HepG2 (cell line): ENCODE measurements around the gene RASAL3. TPM values are rescaled to one million over a fixed set of nuclear protein-coding genes. Genes with fewer than 3 reads are reported as not detected.

Source experiments
- ATAC-seq: fragments of 200-7000 bp; cut with Tn5 transposase; 3 replicates; pipeline ENCODE4 v1.9.1; 2020; ENCODE audit warnings: mild to moderate bottlenecking, moderate library complexity
- BruUV-seq: library from RNA; stranded (reverse); fragments of 400-500 nt; replicated peaks from 2 replicates; lab custom pipeline; 2021; lab: Mats Ljungman, UMichigan
- CTCF ChIA-PET: fragments of 300-600 bp; formaldehyde crosslinking; extraction: SDS; loops from one replicate; lab custom pipeline; 2021; ENCODE audit warnings: low total read pairs, inconsistent platforms, low intra/inter-chr PET ratio; lab: Yijun Ruan, JAX
- POLR2A ChIA-PET: fragments of 350-600 bp; sonication (Branson Sonifier 250); formaldehyde crosslinking; loops from one replicate; lab custom pipeline; 2020; ENCODE audit warnings: antibody characterized with exemption, inconsistent platforms; lab: Yijun Ruan, JAX
- DNase-seq: peaks from one replicate; pipeline ENCODE4 v3.0.0-alpha.2; 2015; ENCODE audit warnings: low spot score
- FAIRE-seq: peaks from 3 replicates; lab custom pipeline; 2011; peaks lifted over from hg19 to GRCh38; lab: Jason Lieb, UNC
- H2AFZ ChIP-seq: one replicate; pipeline ENCODE4 v1.6.1; 2011; ENCODE audit warnings: low read length, inconsistent platforms
- H3K27ac ChIP-seq: fragments of 300-600 bp; 3 replicates; pipeline ENCODE4 v1.8.0; 2011; ENCODE audit warnings: mixed run types, mild to moderate bottlenecking, mixed read lengths, low read length, inconsistent platforms; ENCODE audit not compliant: insufficient read depth; ENCODE audit errors: extremely low read length
- H3K27me3 ChIP-seq, 2 experiments: fragments of 200-600 bp in 1 of 2; 2 replicates in 1 of 2; 3 replicates in 1 of 2; pipeline versions ENCODE4 v1.6.0 to v1.8.0; 2011; ENCODE audit warnings: low read length in 2 of 2, mild to moderate bottlenecking in 2 of 2, moderate library complexity in 2 of 2, inconsistent platforms in 1 of 2; ENCODE audit not compliant: insufficient read depth in 2 of 2, control insufficient read depth in 1 of 2
- H3K36me3 ChIP-seq, 2 experiments: fragments of 200-600 bp in 1 of 2; replicated peaks in 1 of 2; 2 replicates in 1 of 2; 3 replicates in 1 of 2; pipeline versions ENCODE4 v1.5.1 to v1.8.0; 2011; ENCODE audit warnings: low read length in 2 of 2, inconsistent platforms in 1 of 2; ENCODE audit not compliant: insufficient read depth in 2 of 2, control insufficient read depth in 1 of 2
- H3K4me1 ChIP-seq: 2 replicates; pipeline ENCODE4 v1.5.1; 2012; ENCODE audit warnings: low read length, inconsistent platforms; ENCODE audit not compliant: insufficient read depth
- H3K4me2 ChIP-seq: 2 replicates; pipeline ENCODE4 v1.6.0; 2011; ENCODE audit warnings: low read depth, low read length, inconsistent platforms
- H3K4me3 ChIP-seq, 3 experiments: fragments of 200-600 bp in 1 of 3; sonication (generic), shearing (Covaris generic) in 1 of 3; replicated peaks in 1 of 3; 2 replicates each; pipeline ENCODE4 v1.5.1; 2011 to 2016; ENCODE audit warnings: low read length in 3 of 3, inconsistent platforms in 2 of 3, low read depth in 2 of 3, mild to moderate bottlenecking in 2 of 3, control low read depth in 1 of 3, mixed read lengths in 1 of 3; ENCODE audit not compliant: insufficient read depth in 1 of 3
- H3K79me2 ChIP-seq: one replicate; pipeline ENCODE4 v1.6.1; 2011; ENCODE audit warnings: low read length, inconsistent platforms; ENCODE audit not compliant: insufficient read depth
- H3K9ac ChIP-seq: 2 replicates; pipeline ENCODE4 v1.6.0; 2011; ENCODE audit warnings: mild to moderate bottlenecking, low read depth, low read length, inconsistent platforms; ENCODE audit not compliant: insufficient read depth
- H3K9me3 ChIP-seq: 2 replicates; pipeline ENCODE4 v1.5.1; 2012; ENCODE audit warnings: mild to moderate bottlenecking, low read length
- H4K20me1 ChIP-seq: 2 replicates; pipeline ENCODE4 v1.6.0; 2011; ENCODE audit warnings: inconsistent platforms, mild to moderate bottlenecking, low read length, moderate library complexity; ENCODE audit not compliant: insufficient read depth
- ZNF572 ChIP-seq: sonication (generic); formaldehyde crosslinking; IDR thresholded peaks from 2 replicates; pipeline ENCODE4 v1.5.1; 2020; ENCODE audit warnings: mild to moderate bottlenecking, missing genetic modification reagents
- WGBS: methylation state at CpG from one replicate; pipeline ENCODE4 v1.1.6; 2017; ENCODE audit warnings: low lambda C conversion rate; 5-methylcytosine and 5-hydroxymethylcytosine counted together
- in situ Hi-C: cut with HindIII; loops from 2 replicates; pipeline ENCODE4 v1.10.0; 2017; ENCODE audit warnings: low pct_unique_long_range_greater_than_20kb; ENCODE audit not compliant: extremely low pct_ligation_motif_present
- intact Hi-C: fragments of 100-400 bp; cut with micrococcal nuclease; formaldehyde crosslinking; loops from one replicate; pipeline ENCODE4 v1.10.0; 2022; ENCODE audit not compliant: unreplicated experiment
- polyA plus RNA-seq, 8 experiments: library from polyadenylated mRNA; depleted of rRNA in 3 of 8; stranded (reverse) in 7 of 8; unstranded in 1 of 8; fragments of >200 nt; fragmentation: Illumina TruSeq in 4 of 8; extraction: Trizol in 4 of 8; gene quantifications; 2 replicates each; pipeline versions ENCODE4 v1.2.1 to v1.2.3, GENCODE V29; 2011 to 2016; ENCODE audit warnings: low read depth in 4 of 8, missing spikeins in 1 of 8, mixed read lengths in 1 of 8; ENCODE audit not compliant: insufficient read depth in 1 of 8
- total RNA-seq, 5 experiments: library from RNA; depleted of rRNA; stranded (reverse); fragments of >200 nt; fragmentation: Illumina TruSeq; extraction: Trizol; gene quantifications; 2 replicates each; pipeline ENCODE4 v1.2.3, GENCODE V29; 2016; ENCODE audit warnings: low read depth in 1 of 5
- TF ChIP-seq, protein P1 (sequence below): sonication (generic); formaldehyde crosslinking; IDR thresholded peaks from 2 replicates; pipeline ENCODE4 v1.4.0; 2020; ENCODE audit warnings: missing genetic modification reagents
- TF ChIP-seq, protein P2 (sequence below): sonication (generic); formaldehyde crosslinking; IDR thresholded peaks from 2 replicates; pipeline ENCODE4 v1.4.0; 2020; ENCODE audit warnings: missing genetic modification reagents
- TF ChIP-seq, protein P3 (sequence below): sonication (generic); formaldehyde crosslinking; IDR thresholded peaks from 2 replicates; pipeline ENCODE4 v1.4.0; 2020; ENCODE audit warnings: missing genetic modification reagents, mild to moderate bottlenecking, borderline replicate concordance

Gene RASAL3
- total and polyA plus RNA-seq, 2 of the 13 experiments (the other 11 are each of a cell fraction or from before 2014, with no cell fraction given) = not detected

DNA sequence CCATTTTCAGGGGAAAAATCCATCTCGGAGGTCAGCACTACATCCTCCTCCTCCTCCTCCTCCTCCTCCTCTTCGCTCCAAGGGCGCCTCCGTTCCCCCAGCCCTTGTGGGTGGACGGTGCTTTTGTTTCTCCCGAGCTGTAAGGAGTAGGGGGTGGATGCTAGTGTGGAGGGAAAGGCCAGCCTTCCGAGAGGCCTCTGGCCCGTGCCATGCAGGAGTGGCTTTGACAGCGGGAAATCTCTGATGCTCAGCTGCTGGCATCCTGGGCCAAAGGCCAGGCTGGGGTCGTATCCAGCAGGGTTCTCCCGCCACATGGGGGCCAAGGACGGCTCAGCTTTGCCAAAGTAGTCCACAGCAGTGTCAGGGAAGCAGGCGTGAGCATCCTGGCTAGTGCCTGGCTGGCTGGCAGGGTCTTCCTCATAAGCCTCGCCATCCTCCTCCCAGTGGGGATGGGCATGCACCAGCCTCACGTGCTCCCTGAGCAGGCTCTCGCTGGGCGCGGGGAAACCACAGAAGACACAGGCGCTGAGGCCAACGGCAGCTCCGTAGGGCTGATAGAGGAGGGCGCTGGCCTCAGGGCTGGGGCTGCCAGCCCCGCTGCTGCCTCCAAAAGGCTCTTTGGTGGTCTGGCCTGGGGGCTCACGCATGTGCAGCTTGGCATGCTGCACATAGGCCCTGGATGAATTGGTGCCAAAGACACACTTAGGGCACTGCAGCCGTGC lies 25.1 kb downstream of the RASAL3 start:
- ATAC-seq (peak; percentile 9; the same call in 2 of the 3 replicates), DNase-seq (no peak), FAIRE-seq (no peak)
- H4K20me1 ChIP-seq = no peaks in the 10 kb centered on the region
- no peak overlapping the region for H3K4me3 ChIP-seq
- in situ Hi-C loops (no loop called here), intact Hi-C loops (no loop called here)
- peaks cover 32% of the 10 kb centered on the region for H3K4me1 ChIP-seq
- no peak overlapping the region for H3K27ac ChIP-seq
- ChIA-PET CTCF (no interaction called here), POLR2A (no interaction called here)
- H3K27me3 ChIP-seq = no peaks in the 10 kb centered on the region
- TF ChIP-seq, protein P1, sequence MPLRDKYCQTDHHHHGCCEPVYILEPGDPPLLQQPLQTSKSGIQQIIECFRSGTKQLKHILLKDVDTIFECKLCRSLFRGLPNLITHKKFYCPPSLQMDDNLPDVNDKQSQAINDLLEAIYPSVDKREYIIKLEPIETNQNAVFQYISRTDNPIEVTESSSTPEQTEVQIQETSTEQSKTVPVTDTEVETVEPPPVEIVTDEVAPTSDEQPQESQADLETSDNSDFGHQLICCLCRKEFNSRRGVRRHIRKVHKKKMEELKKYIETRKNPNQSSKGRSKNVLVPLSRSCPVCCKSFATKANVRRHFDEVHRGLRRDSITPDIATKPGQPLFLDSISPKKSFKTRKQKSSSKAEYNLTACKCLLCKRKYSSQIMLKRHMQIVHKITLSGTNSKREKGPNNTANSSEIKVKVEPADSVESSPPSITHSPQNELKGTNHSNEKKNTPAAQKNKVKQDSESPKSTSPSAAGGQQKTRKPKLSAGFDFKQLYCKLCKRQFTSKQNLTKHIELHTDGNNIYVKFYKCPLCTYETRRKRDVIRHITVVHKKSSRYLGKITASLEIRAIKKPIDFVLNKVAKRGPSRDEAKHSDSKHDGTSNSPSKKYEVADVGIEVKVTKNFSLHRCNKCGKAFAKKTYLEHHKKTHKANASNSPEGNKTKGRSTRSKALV = no peak
- TF ChIP-seq, protein P2, sequence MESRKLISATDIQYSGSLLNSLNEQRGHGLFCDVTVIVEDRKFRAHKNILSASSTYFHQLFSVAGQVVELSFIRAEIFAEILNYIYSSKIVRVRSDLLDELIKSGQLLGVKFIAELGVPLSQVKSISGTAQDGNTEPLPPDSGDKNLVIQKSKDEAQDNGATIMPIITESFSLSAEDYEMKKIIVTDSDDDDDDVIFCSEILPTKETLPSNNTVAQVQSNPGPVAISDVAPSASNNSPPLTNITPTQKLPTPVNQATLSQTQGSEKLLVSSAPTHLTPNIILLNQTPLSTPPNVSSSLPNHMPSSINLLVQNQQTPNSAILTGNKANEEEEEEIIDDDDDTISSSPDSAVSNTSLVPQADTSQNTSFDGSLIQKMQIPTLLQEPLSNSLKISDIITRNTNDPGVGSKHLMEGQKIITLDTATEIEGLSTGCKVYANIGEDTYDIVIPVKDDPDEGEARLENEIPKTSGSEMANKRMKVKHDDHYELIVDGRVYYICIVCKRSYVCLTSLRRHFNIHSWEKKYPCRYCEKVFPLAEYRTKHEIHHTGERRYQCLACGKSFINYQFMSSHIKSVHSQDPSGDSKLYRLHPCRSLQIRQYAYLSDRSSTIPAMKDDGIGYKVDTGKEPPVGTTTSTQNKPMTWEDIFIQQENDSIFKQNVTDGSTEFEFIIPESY (CRISPR knock-in tag) = peak; percentile 53
- no peaks in the 10 kb centered on the region for H3K9me3 ChIP-seq
- BruUV-seq = no TSS peak
- WGBS = 94% methylated on average over 18 of the region's 25 CpGs
- no peak overlapping the region for H3K4me2 ChIP-seq
- H3K36me3 ChIP-seq = no peaks in the 10 kb centered on the region
- no peaks in the 10 kb centered on the region for H3K79me2 ChIP-seq
- H3K9ac ChIP-seq = no peak overlapping the region
- H2AFZ ChIP-seq = no peak overlapping the region

DNA sequence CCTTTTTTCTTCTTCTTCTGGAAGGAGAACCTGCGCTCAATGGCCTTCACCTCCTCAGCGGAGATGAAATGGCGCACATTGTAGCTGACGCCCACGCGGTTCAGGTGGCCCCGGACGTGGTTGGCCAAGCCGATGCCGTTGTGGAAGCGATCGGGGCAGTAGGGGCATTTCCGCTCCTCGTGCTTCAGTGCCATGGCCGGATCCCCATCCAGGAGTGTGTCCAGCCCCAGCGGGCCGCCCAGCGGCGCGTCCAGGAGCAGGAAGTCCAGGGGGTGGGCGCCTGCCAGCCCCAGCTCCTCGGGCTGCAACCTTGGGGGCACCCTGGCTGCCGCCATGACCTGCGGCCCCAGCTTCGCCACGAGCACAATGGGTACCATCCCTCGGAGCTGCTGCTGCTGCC lies 25.8 kb downstream of the RASAL3 start:
- no peak for FAIRE-seq
- WGBS = 95% methylated on average over 14 of the region's 27 CpGs
- DNase-seq = no peak
- no peaks in the 10 kb centered on the region for H3K9me3 ChIP-seq
- H3K4me1 ChIP-seq = peaks cover 34% of the 10 kb centered on the region
- no peaks in the 10 kb centered on the region for H3K79me2 ChIP-seq
- peak overlapping the region; percentile 72 for H3K4me2 ChIP-seq
- in situ Hi-C loops (no loop called here), intact Hi-C loops (no loop called here)
- TF ChIP-seq ZNF572 (CRISPR knock-in tag) = 0 out of 2 replicates have a peak, but pooled peaks have one; percentile 50
- TF ChIP-seq, protein P3, sequence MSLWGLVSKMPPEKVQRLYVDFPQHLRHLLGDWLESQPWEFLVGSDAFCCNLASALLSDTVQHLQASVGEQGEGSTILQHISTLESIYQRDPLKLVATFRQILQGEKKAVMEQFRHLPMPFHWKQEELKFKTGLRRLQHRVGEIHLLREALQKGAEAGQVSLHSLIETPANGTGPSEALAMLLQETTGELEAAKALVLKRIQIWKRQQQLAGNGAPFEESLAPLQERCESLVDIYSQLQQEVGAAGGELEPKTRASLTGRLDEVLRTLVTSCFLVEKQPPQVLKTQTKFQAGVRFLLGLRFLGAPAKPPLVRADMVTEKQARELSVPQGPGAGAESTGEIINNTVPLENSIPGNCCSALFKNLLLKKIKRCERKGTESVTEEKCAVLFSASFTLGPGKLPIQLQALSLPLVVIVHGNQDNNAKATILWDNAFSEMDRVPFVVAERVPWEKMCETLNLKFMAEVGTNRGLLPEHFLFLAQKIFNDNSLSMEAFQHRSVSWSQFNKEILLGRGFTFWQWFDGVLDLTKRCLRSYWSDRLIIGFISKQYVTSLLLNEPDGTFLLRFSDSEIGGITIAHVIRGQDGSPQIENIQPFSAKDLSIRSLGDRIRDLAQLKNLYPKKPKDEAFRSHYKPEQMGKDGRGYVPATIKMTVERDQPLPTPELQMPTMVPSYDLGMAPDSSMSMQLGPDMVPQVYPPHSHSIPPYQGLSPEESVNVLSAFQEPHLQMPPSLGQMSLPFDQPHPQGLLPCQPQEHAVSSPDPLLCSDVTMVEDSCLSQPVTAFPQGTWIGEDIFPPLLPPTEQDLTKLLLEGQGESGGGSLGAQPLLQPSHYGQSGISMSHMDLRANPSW (CRISPR knock-in tag) = no peak
- no peaks in the 10 kb centered on the region for H3K36me3 ChIP-seq
- no peak for ATAC-seq
- no peak overlapping the region for H3K4me3 ChIP-seq
- no peak overlapping the region for H2AFZ ChIP-seq
- BruUV-seq = no TSS peak
- H3K27ac ChIP-seq = peak overlapping the region; percentile 78
- no peak overlapping the region for H3K9ac ChIP-seq
- CTCF ChIA-PET = interaction anchor here (1.6 kb wide), 1 partner anchor 19 kb away, joined by 5 read pairs; no protein-coding TSS in a partner anchor
- H4K20me1 ChIP-seq = no peaks in the 10 kb centered on the region
- no peaks in the 10 kb centered on the region for H3K27me3 ChIP-seq
- POLR2A ChIA-PET = no interaction called here
